HCT116 (cell line): ENCODE measurements around the gene MINDY4. TPM values are rescaled to one million over a fixed set of nuclear protein-coding genes. Genes with fewer than 3 reads are reported as not detected.

ENCODE experiments used
- ATAC-seq: fragments of 200-7000 bp; cut with Tn5 transposase; 2 replicates; pipeline ENCODE4 v1.9.1; 2020; ENCODE audit warnings: mild to moderate bottlenecking, moderate library complexity
- BruUV-seq: library from RNA; stranded (reverse); fragments of 400-500 nt; replicated peaks from 2 replicates; lab custom pipeline; 2021; lab: Mats Ljungman, UMichigan
- CTCF ChIA-PET: fragments of 300-600 bp; sonication (Branson Sonifier 250); formaldehyde crosslinking; loops from one replicate; lab custom pipeline; 2021; ENCODE audit warnings: antibody characterized with exemption; lab: Charles Lee
- POLR2A ChIA-PET: fragments of 300-600, 350-600 bp; sonication (Branson Sonifier 250); formaldehyde crosslinking; loops from one replicate; lab custom pipeline; 2021; ENCODE audit warnings: antibody characterized with exemption; lab: Charles Lee
- RAD21 ChIA-PET, 2 experiments: fragments of 300-600 bp; sonication (Branson Sonifier 250); formaldehyde crosslinking; loops; one replicate each; lab custom pipeline; 2023; ENCODE audit warnings: low total read pairs in 2 of 2; ENCODE audit not compliant: uncharacterized antibody in 2 of 2, unreplicated experiment in 2 of 2, low non-redundant PET in 1 of 2; lab: Charles Lee
- DNase-seq: peaks from one replicate; pipeline ENCODE4 v3.0.0-alpha.2; 2010; ENCODE audit warnings: low read depth, low spot score
- H2AFZ ChIP-seq: fragments of 200-600 bp; shearing (Covaris generic), sonication (generic); 2 replicates; pipeline ENCODE4 v1.6.1; 2017; ENCODE audit warnings: low read depth, mixed run types, mixed read lengths, antibody characterized with exemption, low read length; ENCODE audit not compliant: poor library complexity, severe bottlenecking
- H3K27ac ChIP-seq: 2 replicates; pipeline ENCODE4 v1.5.1; 2012; ENCODE audit warnings: low read depth, low read length
- H3K27me3 ChIP-seq: fragments of 200-600 bp; sonication (generic); 2 replicates; pipeline ENCODE4 v1.6.1; 2016; ENCODE audit warnings: mixed run types, low read length, mixed read lengths; ENCODE audit not compliant: insufficient read depth
- H3K36me3 ChIP-seq, 2 experiments: fragments of 200-500 bp in 1 of 2; fragments of 200-600 bp in 1 of 2; sonication (Bioruptor generic) in 1 of 2; sonication (generic) in 1 of 2; 2 replicates each; pipeline versions ENCODE4 v1.5.1 to v1.6.1; 2014 to 2016; ENCODE audit warnings: low read length in 2 of 2, inconsistent platforms in 1 of 2, mixed read lengths in 1 of 2, mixed run types in 1 of 2; ENCODE audit not compliant: insufficient read depth in 2 of 2, control insufficient read depth in 1 of 2
- H3K4me1 ChIP-seq, 2 experiments: fragments of 200-600 bp in 1 of 2; sonication (generic) in 1 of 2; 2 replicates each; pipeline versions ENCODE4 v1.5.1 to v1.6.1; 2012 to 2017; ENCODE audit warnings: low read length in 2 of 2, inconsistent platforms in 1 of 2, mild to moderate bottlenecking in 1 of 2, mixed read lengths in 1 of 2, mixed run types in 1 of 2, moderate library complexity in 1 of 2; ENCODE audit not compliant: insufficient read depth in 2 of 2, control insufficient read depth in 1 of 2
- H3K4me2 ChIP-seq: fragments of 200-600 bp; sonication (generic); 2 replicates; pipeline ENCODE4 v1.6.1; 2017; ENCODE audit warnings: mixed run types, low read length, mixed read lengths
- H3K4me3 ChIP-seq, 2 experiments: fragments of 200-600 bp in 1 of 2; sonication (generic) in 1 of 2; replicated peaks in 1 of 2; 2 replicates each; pipeline ENCODE4 v1.5.1; 2011 to 2016; ENCODE audit warnings: low read length in 2 of 2, control low read depth in 1 of 2, low read depth in 1 of 2, mild to moderate bottlenecking in 1 of 2, mixed read lengths in 1 of 2, mixed run types in 1 of 2
- H3K79me2 ChIP-seq: fragments of 200-600 bp; sonication (generic); 2 replicates; pipeline ENCODE4 v1.6.1; 2017; ENCODE audit warnings: mild to moderate bottlenecking, mixed run types, low read length, moderate library complexity, mixed read lengths; ENCODE audit not compliant: insufficient read depth
- H3K9ac ChIP-seq: fragments of 200-600 bp; sonication (generic); 2 replicates; pipeline ENCODE4 v1.6.1; 2016; ENCODE audit warnings: low read length, mixed read lengths
- H3K9me2 ChIP-seq: fragments of 200-600 bp; sonication (generic), shearing (Covaris generic); 2 replicates; pipeline ENCODE4 v1.6.1; 2017; ENCODE audit warnings: mixed run types, mild to moderate bottlenecking, moderate library complexity; ENCODE audit not compliant: insufficient read depth
- H3K9me3 ChIP-seq, 2 experiments: fragments of 200-500 bp in 1 of 2; fragments of 200-600 bp in 1 of 2; sonication (Bioruptor generic) in 1 of 2; sonication (generic) in 1 of 2; 2 replicates each; pipeline ENCODE4 v1.6.1; 2014 to 2017; ENCODE audit warnings: low read length in 2 of 2, mixed read lengths in 2 of 2, inconsistent platforms in 1 of 2, low read depth in 1 of 2, mild to moderate bottlenecking in 1 of 2, mixed run types in 1 of 2, moderate library complexity in 1 of 2; ENCODE audit not compliant: control insufficient read depth in 1 of 2, insufficient read depth in 1 of 2
- H4K20me1 ChIP-seq: fragments of 200-600 bp; sonication (generic), shearing (Covaris generic); 2 replicates; pipeline ENCODE4 v1.6.1; 2017; ENCODE audit warnings: mixed run types, mild to moderate bottlenecking, moderate library complexity; ENCODE audit not compliant: insufficient read depth
- CEBPB ChIP-seq: IDR thresholded peaks from 2 replicates; pipeline ENCODE4 v1.6.1; 2012; ENCODE audit warnings: low read depth
- CTCF ChIP-seq, 3 experiments: fragments of 200-600 bp in 1 of 3; sonication (generic) in 1 of 3; IDR thresholded peaks in 2 of 3; conservative IDR thresholded peaks in 1 of 3; 2 replicates each; pipeline ENCODE4 v1.5.1; 2012 to 2017; ENCODE audit warnings: low read depth in 2 of 3, low read length in 2 of 3, antibody characterized with exemption in 1 of 3, borderline replicate concordance in 1 of 3, control low read depth in 1 of 3, mild to moderate bottlenecking in 1 of 3, mixed read lengths in 1 of 3, mixed run types in 1 of 3, moderate library complexity in 1 of 3; ENCODE audit not compliant: insufficient read depth in 1 of 3
- EGR1 ChIP-seq: IDR thresholded peaks from 2 replicates; pipeline ENCODE4 v1.6.1; 2012; ENCODE audit warnings: low read depth
- ELF1 ChIP-seq: IDR thresholded peaks from 2 replicates; pipeline ENCODE4 v1.6.1; 2012; ENCODE audit warnings: low read depth, borderline replicate concordance
- EZH2 ChIP-seq: fragments of 200-600 bp; sonication (generic); IDR thresholded peaks from 2 replicates; pipeline ENCODE4 v1.6.1; 2017; ENCODE audit warnings: antibody characterized with exemption, mixed run types
- EZH2phosphoT487 ChIP-seq: fragments of 200-600 bp; IDR thresholded peaks from 2 replicates; pipeline ENCODE4 v1.6.1; 2018; ENCODE audit warnings: antibody characterized with exemption, borderline replicate concordance
- FOSL1 ChIP-seq: IDR thresholded peaks from 2 replicates; pipeline ENCODE4 v1.6.1; 2012; ENCODE audit warnings: low read depth
- JUND ChIP-seq: IDR thresholded peaks from 2 replicates; pipeline ENCODE4 v1.6.1; 2012
- MAX ChIP-seq: IDR thresholded peaks from 2 replicates; pipeline ENCODE4 v1.6.1; 2012
- POLR2A ChIP-seq: IDR thresholded peaks from 2 replicates; pipeline ENCODE4 v1.7.0; 2011; ENCODE audit warnings: borderline replicate concordance; ENCODE audit not compliant: insufficient read depth, insufficient read length; ENCODE audit errors: extremely low read depth
- RAD21 ChIP-seq: IDR thresholded peaks from 2 replicates; pipeline ENCODE4 v1.6.1; 2012; ENCODE audit warnings: low read depth, mild to moderate bottlenecking
- SIN3A ChIP-seq: IDR thresholded peaks from 2 replicates; pipeline ENCODE4 v1.6.1; 2012; ENCODE audit warnings: low read depth
- SRF ChIP-seq: IDR thresholded peaks from 2 replicates; pipeline ENCODE4 v1.6.1; 2012; ENCODE audit warnings: low read depth
- TCF7L2 ChIP-seq: IDR thresholded peaks from 2 replicates; pipeline ENCODE4 v1.7.0; 2011; ENCODE audit warnings: borderline replicate concordance, inconsistent platforms; ENCODE audit not compliant: insufficient read depth, insufficient read length; ENCODE audit errors: extremely low read depth
- ZFX ChIP-seq: fragments of 450-650 bp; IDR thresholded peaks from 2 replicates; pipeline ENCODE4 v1.6.1; 2017
- ZNF274 ChIP-seq: fragments of 200-500 bp; sonication (Bioruptor generic); IDR thresholded peaks from 2 replicates; pipeline ENCODE4 v1.6.1; 2014; ENCODE audit warnings: mild to moderate bottlenecking, low read depth, low read length, inconsistent platforms
- intact Hi-C: fragments of 100-400 bp; cut with micrococcal nuclease; formaldehyde crosslinking; loops from 2 replicates; pipeline ENCODE4 v1.10.0; 2022
- total RNA-seq: library from RNA; stranded (reverse); gene quantifications from one replicate; pipeline ENCODE4 v1.2.1, GENCODE V29; 2021; ENCODE audit not compliant: unreplicated experiment
- TF ChIP-seq, protein P1 (sequence below): IDR thresholded peaks from 2 replicates; pipeline ENCODE4 v1.6.1; 2012
- TF ChIP-seq, protein P2 (sequence below): IDR thresholded peaks from 2 replicates; pipeline ENCODE4 v1.6.1; 2011; ENCODE audit warnings: mild to moderate bottlenecking, low read length, moderate library complexity; ENCODE audit not compliant: insufficient replicate concordance; ENCODE audit errors: extremely low read depth

Gene MINDY4
- total RNA-seq, 1 experiment from 2014 or later, result 6.1 TPM

GRCh38 chr7:30731581-30731980 lies 39.6 kb upstream of the MINDY4 start:
- no TSS peak for BruUV-seq
- Histone ChIP-seq H3K36me3 (no peaks in the 10 kb centered on the region), H3K79me2 (no peaks in the 10 kb centered on the region), H3K27ac (no peak overlapping the region), H3K4me1 (no peaks in the 10 kb centered on the region), H3K9me3 (no peaks in the 10 kb centered on the region), H2AFZ (no peak overlapping the region), H4K20me1 (no peaks in the 10 kb centered on the region), H3K9ac (no peak overlapping the region), H3K27me3 (peaks cover 2% of the 10 kb centered on the region; the same call in 1 of the 2 replicates), H3K9me2 (no peaks in the 10 kb centered on the region), H3K4me3 (no peak overlapping the region), H3K4me2 (no peak overlapping the region)
- ATAC-seq (no peak), DNase-seq (no peak)
- TF ChIP-seq TCF7L2 (no peak), CTCF (IDR thresholded peaks at IDR 0.05 in 2 of 3, conservative IDR thresholded peaks at IDR 0.05 in 1 of 3; ENCODE audit: borderline replicate concordance in 1 of 3, insufficient read depth in 1 of 3, low read depth in 2 of 3, low read length in 2 of 3) (no peak), SIN3A (no peak), SRF (no peak), EZH2phosphoT487 (no peak), RAD21 (no peak), CEBPB (no peak), ZFX (no peak), ELF1 (no peak), ZNF274 (no peak), FOSL1 (no peak), JUND (no peak), MAX (no peak), POLR2A (no peak), EZH2 (no peak), EGR1 (no peak)
- TF ChIP-seq, protein P1, sequence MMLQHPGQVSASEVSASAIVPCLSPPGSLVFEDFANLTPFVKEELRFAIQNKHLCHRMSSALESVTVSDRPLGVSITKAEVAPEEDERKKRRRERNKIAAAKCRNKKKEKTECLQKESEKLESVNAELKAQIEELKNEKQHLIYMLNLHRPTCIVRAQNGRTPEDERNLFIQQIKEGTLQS, result no peak
- TF ChIP-seq, protein P2, sequence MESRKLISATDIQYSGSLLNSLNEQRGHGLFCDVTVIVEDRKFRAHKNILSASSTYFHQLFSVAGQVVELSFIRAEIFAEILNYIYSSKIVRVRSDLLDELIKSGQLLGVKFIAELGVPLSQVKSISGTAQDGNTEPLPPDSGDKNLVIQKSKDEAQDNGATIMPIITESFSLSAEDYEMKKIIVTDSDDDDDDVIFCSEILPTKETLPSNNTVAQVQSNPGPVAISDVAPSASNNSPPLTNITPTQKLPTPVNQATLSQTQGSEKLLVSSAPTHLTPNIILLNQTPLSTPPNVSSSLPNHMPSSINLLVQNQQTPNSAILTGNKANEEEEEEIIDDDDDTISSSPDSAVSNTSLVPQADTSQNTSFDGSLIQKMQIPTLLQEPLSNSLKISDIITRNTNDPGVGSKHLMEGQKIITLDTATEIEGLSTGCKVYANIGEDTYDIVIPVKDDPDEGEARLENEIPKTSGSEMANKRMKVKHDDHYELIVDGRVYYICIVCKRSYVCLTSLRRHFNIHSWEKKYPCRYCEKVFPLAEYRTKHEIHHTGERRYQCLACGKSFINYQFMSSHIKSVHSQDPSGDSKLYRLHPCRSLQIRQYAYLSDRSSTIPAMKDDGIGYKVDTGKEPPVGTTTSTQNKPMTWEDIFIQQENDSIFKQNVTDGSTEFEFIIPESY, result no peak
- ChIA-PET RAD21 (no interaction called here), CTCF (no interaction called here), POLR2A (no interaction called here)
- intact Hi-C loops, result no loop called here
